ENCODE data around the gene LPAR3.

LPAR3 gene

GRCh38 chr1:84855168-84855567 lies 37.8 kb downstream of the LPAR3 start:
- DNase-seq (ENCODE audit: low read depth): peak; percentile 65
- no peak overlapping the region for H3K4me3 ChIP-seq (ENCODE audit: low read length)
- TF ChIP-seq CTCF (IDR thresholded peaks at IDR 0.05; ENCODE audit: insufficient read depth, low read depth, low read length, missing control alignments): no peak

- peak; percentile 98 for DNase-seq (ENCODE audit: low read depth)
- no peak for TF ChIP-seq CTCF (IDR thresholded peaks at IDR 0.05; ENCODE audit: insufficient read depth, low read depth, low read length, missing control alignments)
- H3K4me3 ChIP-seq (ENCODE audit: low read length): no peak overlapping the region
Measured at GRCh38 chr1:84853741-84854721, 39.0 kb downstream of the LPAR3 start.

DNA sequence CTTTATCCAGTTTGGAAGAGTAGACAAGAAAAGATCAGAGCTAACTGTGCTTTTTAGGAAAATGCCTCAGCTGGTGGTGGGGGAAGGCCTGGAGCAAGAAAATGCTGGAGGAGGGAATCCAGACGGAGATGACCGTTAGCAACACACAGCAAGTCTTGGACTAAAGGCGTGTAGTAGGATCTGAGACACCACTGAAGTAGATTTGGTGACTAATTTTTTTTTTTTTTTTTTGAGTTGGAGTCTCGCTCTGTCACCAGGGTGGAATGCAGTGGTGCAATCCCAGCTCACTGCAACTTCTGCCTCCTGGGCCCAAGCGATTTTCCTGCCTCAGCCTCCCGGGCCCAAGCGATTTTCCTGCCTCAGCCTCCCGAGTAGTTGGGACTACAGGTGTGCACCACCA lies 41.2 kb downstream of the LPAR3 start:
- DNase-seq (ENCODE audit: low read depth): peak; percentile 92
- no peak for TF ChIP-seq CTCF (IDR thresholded peaks at IDR 0.05; ENCODE audit: insufficient read depth, low read depth, low read length, missing control alignments)
- H3K4me3 ChIP-seq (ENCODE audit: low read length): no peak overlapping the region

DNA sequence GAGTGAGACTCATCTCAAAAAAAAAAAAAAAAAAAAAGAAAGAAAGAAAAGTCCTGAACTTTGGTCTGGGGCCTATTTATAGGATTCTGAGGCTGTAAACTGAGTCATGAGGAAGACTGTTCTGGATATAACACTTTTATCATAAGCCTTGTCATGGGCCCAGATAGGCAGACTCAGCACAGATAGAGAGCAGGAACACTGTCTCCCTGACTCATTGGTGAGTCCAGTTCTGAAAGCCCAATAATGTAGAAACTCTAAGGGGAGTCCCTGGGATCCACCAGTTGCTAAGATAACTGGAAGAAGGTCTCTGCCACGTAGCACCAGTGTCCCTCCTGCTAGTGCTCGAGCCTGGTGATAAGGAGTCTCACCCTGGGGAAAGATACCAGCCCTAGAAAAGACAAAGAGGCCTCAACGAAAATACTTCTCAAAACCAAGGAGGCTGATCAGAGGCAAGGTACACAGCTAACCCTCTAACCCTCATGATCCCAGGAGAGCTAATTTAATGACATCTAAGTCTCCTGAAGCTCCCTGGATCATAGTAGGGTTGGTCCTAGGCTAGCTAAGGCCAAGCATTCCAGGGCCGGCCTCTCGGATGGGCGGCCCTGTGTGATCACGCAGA lies 43.5 kb downstream of the LPAR3 start:
- H3K4me3 ChIP-seq (ENCODE audit: low read length): no peak overlapping the region
- TF ChIP-seq CTCF (IDR thresholded peaks at IDR 0.05; ENCODE audit: insufficient read depth, low read depth, low read length, missing control alignments): no peak
- no peak for DNase-seq (ENCODE audit: low read depth)

DNA sequence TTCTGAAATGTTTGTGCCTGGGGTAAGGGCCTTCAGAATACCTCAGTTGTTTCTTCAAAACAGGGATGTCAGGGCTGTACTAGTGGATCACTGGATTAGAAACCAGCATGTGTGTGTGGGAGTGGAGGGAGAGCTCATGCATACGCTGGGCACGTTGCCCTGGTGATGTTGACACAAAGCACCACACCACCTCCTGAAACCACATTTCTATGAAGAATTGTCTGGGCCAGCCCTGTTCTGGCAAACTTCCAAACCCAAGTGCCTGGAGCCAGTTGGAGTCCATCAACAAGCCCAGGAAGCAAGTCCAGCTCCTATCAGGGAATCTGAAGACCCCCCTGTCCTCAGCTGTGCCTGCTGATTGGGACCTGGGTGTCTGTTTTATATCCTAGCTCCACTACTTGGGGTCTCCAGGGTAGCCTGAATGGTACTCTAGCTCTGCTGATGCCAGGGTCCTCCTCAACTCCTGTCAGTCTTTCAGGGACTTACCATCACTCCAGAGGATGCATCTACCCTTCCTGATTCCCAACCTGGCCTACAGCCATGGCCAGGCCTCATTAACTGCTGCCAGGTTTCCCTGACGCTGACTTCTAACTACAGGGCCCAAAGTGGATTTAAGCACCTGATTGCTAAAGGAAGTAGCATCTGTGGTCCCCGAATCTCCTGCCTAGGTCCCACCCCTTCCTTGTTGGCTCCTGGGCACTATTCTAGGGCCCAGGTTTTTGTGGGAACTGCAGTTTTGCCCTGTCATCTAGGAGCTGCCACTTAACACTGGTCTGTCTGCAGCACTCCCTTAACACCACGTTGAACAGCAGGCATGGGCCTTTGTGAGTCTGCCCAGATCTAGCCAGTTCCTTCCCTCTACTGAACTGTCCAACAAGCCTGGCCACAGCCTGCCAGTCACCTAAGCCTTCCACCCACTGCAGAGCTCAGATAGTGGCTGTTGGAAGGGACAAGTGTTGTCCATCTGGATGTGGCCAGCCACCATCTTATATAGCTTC lies 45.5 kb downstream of the LPAR3 start:
- H3K4me3 ChIP-seq (ENCODE audit: low read length): no peak overlapping the region
- no peak for TF ChIP-seq CTCF (IDR thresholded peaks at IDR 0.05; ENCODE audit: insufficient read depth, low read depth, low read length, missing control alignments)
- DNase-seq (ENCODE audit: low read depth): peak; percentile 98

DNA sequence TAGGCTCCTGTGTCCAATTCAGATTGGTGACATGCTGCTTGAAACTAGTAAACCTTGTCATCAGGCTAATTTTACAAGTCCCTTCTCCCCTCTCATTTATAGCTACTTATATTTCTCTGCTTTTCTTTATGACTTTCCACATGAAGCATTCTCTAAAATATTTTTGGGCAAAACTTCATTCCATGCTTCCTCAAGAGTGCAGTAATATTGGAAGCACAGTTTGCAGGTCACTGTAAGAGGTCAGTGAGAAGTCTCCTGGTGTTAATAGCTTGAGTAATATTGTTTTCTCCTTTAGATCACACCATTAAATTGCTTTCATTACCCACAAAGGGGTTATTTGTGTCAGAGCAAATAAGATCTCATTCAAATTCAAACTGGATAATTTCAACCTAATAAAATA lies 46.6 kb downstream of the LPAR3 start:
- H3K4me3 ChIP-seq (ENCODE audit: low read length): no peak overlapping the region
- no peak for TF ChIP-seq CTCF (IDR thresholded peaks at IDR 0.05; ENCODE audit: insufficient read depth, low read depth, low read length, missing control alignments)
- DNase-seq (ENCODE audit: low read depth): no peak
